GM18909 (cell line): ENCODE data around the gene CCDC14.

ENCODE experiments used
- ATAC-seq: cut with Tn5 transposase; IDR thresholded peaks from one replicate; pipeline ENCODE4 v1.9.1; 2021; ENCODE audit warnings: mild to moderate bottlenecking; ENCODE audit not compliant: unreplicated experiment, poor library complexity

Gene CCDC14

DNA sequence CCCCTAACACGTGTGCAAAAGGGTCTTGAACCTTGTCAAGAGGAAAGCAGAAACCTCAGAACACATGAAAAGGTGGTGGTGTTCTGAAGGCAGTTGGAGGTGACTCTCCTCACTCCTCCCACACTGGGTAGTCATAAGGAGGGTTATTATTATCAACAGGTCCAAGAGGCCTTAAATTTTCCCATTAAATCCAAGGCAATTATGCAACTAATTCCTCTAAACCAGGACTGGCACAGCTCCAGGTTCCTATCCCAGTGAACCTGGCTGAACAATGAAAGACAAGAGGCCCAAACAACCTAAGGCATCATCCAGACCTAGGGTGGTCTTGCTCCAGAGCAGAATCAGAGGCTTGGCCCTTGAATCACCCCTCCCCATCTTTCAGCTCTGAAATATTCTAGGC is 91.9 kb downstream of the CCDC14 start:
- no peak for ATAC-seq

GRCh38 chr3:123864706-123865105 is 96.3 kb downstream of the CCDC14 start:
- ATAC-seq = no peak
